Measurements from ENCODE around the gene TSHR.
"Not testable (repeated sequence)": the region's sequence is repeated elsewhere in the genome, so short reads cannot be mapped to it uniquely, and the experiment has no call there.

Gene TSHR

GRCh38 chr14:80953211-80953610 lies 2.2 kb upstream of the TSHR start:
- not testable (repeated sequence) for DNase-seq

GRCh38 chr14:80954687-80955299 lies 628 bp upstream of the TSHR start:
- peak; percentile 92 for DNase-seq

- DNase-seq, result peak; percentile 44
Measured at GRCh38 chr14:80956102-80956501, 681 bp downstream of the TSHR start.

- no peak for DNase-seq
Measured at GRCh38 chr14:80956922-80957321, 1.5 kb downstream of the TSHR start.

- DNase-seq, result no peak
Measured at GRCh38 chr14:80957613-80958012, 2.2 kb downstream of the TSHR start.

- peak; percentile 40 for DNase-seq
Measured at GRCh38 chr14:80958226-80958625, 2.8 kb downstream of the TSHR start.

GRCh38 chr14:80958939-80959338 lies 3.5 kb downstream of the TSHR start:
- no peak for DNase-seq

GRCh38 chr14:80959496-80959895 lies 4.1 kb downstream of the TSHR start:
- peak; percentile 100 for DNase-seq

GRCh38 chr14:80965037-80965436 lies 9.6 kb downstream of the TSHR start:
- DNase-seq, result peak; percentile 26

GRCh38 chr14:80973931-80974641 lies 18.7 kb downstream of the TSHR start:
- DNase-seq, result peak; percentile 100

- DNase-seq, result no peak
Measured at GRCh38 chr14:80974679-80975078, 19.3 kb downstream of the TSHR start.

GRCh38 chr14:80977221-80977620 lies 21.8 kb downstream of the TSHR start:
- peak; percentile 27 for DNase-seq

GRCh38 chr14:80978403-80978802 lies 23.0 kb downstream of the TSHR start:
- DNase-seq, result peak; percentile 44

GRCh38 chr14:80979951-80980350 lies 24.5 kb downstream of the TSHR start:
- no peak for DNase-seq

GRCh38 chr14:80981156-80981555 lies 25.7 kb downstream of the TSHR start:
- DNase-seq, result no peak

GRCh38 chr14:80981673-80982072 lies 26.3 kb downstream of the TSHR start:
- no peak for DNase-seq

GRCh38 chr14:80982711-80983110 lies 27.3 kb downstream of the TSHR start:
- no peak for DNase-seq

GRCh38 chr14:80987235-80988032 lies 32.0 kb downstream of the TSHR start:
- DNase-seq, result peak; percentile 99

GRCh38 chr14:80988192-80988591 lies 32.8 kb downstream of the TSHR start:
- no peak for DNase-seq

- no peak for DNase-seq
Measured at GRCh38 chr14:80988735-80989429, 33.5 kb downstream of the TSHR start.

- no peak for DNase-seq
Measured at GRCh38 chr14:80992580-80992979, 37.2 kb downstream of the TSHR start.

- DNase-seq, result peak; percentile 89
Measured at GRCh38 chr14:80996049-80996901, 40.9 kb downstream of the TSHR start.

All from NCI-H1694 treated with DMSO at 0.1 percent for 48 hours (cell line).